GM12874 (cell line): Measurements from ENCODE around the gene SIVA1.

Source experiments
- TF ChIP-seq, protein P1 (sequence below): IDR thresholded peaks from 2 replicates; pipeline ENCODE4 v1.5.1; 2011; ENCODE audit warnings: low read depth, mild to moderate bottlenecking, control low read depth, low read length, moderate library complexity; ENCODE audit not compliant: insufficient read depth

SIVA1 gene

DNA sequence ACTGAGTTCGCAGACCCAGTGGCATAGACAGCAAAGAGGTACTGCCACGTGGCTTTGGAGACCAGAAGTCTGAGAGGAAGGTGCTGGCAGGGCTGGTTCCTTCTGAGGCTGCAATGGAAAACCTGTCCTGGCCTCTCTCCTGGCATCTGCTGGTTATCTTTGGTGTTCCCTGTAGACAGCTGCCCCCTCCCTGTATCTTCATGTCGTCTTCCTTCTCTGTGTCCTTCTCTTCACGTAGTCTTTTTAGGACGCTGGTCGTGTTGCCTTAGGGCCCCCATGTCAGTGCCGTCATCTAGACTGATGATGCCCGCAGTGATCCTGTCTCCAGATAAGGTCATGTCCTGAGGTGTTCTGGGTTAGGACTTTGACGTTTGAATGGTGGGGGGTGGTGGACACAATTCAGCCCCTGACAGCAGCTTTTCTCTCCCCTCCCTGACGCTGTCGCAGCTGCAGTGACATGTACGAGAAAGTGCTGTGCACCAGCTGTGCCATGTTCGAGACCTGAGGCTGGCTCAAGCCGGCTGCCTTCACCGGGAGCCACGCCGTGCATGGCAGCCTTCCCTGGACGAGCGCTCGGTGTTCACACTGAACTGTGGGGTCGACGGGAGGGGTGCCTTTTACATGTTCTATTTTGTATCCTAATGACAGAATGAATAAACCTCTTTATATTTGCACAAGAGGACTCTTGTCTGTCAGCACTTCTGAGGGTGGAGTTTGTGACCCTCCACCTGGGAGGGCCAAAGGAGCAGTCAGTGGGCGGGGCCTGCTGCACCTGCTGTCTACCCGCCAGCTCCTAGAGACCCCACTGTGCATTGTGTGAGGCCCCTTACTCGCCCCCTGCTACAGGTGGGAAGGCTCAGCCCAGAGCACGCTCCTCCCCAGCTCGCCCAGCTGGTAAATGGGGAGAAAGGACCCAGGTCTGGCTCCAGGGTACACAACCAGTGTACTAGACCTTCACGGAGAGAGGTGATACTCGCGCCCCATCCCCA is 6.3 kb downstream of the SIVA1 start:
- TF ChIP-seq, protein P1, sequence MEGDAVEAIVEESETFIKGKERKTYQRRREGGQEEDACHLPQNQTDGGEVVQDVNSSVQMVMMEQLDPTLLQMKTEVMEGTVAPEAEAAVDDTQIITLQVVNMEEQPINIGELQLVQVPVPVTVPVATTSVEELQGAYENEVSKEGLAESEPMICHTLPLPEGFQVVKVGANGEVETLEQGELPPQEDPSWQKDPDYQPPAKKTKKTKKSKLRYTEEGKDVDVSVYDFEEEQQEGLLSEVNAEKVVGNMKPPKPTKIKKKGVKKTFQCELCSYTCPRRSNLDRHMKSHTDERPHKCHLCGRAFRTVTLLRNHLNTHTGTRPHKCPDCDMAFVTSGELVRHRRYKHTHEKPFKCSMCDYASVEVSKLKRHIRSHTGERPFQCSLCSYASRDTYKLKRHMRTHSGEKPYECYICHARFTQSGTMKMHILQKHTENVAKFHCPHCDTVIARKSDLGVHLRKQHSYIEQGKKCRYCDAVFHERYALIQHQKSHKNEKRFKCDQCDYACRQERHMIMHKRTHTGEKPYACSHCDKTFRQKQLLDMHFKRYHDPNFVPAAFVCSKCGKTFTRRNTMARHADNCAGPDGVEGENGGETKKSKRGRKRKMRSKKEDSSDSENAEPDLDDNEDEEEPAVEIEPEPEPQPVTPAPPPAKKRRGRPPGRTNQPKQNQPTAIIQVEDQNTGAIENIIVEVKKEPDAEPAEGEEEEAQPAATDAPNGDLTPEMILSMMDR, result no peak

DNA sequence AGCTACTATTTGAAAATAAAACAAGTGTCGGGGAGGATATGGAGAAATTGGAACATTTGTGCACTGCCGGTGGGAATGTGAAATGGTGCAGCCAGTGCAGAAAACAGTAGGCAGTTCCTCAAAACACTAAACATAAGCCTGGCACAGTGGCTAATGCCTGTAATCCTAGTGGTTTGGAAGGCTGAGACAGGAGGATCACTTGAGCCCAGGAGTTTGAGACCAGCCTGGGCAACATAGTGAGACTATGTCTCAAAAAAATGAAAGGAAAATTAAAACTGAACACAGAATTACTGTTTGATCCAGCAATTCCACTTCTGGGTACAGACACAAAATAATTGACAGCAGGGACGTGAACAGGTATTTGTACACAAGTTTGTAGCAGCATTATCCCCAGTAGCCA is 12.6 kb downstream of the SIVA1 start:
- TF ChIP-seq, protein P1, result no peak

DNA sequence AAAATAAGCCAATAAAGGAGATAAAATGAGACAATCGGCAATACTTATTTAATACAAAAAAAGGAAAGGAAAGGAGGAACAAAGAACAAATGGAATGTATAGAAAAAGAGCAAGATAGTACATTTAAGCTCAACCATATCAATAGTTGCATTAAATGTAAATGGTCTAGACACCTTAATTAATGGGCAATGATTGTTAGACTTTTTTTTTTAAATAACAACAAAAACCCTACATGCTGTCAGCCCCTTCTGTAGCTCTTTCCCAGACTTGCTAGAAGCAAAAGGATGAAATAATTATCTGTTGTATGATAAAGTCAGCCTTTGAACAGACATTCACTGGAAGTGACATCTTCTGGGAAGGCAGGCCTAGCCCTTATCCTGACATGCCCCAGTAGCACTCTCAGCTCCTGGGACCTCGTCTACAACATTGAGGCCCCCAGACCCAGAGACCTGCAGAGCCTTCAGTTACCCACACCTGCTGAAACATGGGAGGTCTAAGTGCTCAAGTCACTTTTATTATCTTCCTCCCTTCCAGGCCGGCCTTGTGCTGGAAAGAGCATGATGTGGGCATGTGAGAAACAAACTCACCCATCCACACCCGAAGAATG is 13.4 kb downstream of the SIVA1 start:
- TF ChIP-seq, protein P1, result no peak

DNA sequence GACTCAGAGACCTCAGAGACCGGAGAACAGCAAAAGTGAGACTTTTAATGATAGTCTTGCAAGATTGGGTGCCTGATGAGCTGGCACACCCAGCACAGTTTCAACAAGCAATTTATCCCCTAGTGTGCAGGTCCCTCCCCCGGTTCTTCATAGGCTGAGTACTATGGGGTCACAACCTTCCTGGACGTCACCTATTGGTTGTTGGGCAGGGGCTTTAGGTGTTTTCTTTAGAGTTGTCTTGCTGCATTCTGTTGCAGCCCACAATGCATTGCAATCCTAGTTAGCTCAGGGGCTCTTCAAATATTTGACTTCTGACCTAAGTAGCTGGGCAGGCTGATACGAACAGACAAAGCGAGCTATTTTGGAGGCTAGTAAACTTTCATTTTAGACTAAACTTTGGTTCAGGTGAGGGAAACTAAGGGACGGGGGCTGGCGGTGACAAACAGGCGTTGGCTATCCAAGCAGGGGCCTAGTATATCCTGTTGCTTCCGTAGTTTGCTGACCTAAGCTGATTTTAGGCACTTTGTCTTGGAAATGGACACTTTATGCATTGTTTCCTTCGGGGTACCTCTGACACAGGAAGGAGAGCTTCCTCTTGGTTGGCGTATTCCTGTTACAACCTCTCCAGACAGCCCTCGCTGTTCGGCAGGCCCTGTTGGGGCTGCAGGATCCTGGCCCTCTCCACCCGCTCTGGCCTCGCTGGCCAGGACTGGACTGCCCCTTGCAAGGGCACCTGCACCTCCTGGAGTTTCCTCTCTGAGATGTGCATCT is 14.1 kb downstream of the SIVA1 start:
- TF ChIP-seq, protein P1, result no peak

DNA sequence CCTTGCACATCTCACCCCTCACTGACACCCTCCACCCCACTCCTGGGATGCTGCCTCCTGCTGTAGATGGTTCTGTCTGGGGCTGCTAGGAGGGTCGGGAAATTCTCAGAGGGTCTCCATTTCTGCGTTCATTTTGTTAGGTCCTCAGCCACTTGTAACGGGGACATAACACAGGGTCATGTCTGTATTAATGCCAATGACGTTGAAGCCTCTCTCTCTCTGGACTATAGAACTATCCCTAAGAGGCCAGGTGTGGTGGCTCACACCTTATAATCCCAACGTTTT is 14.6 kb downstream of the SIVA1 start:
- TF ChIP-seq, protein P1, result no peak

DNA sequence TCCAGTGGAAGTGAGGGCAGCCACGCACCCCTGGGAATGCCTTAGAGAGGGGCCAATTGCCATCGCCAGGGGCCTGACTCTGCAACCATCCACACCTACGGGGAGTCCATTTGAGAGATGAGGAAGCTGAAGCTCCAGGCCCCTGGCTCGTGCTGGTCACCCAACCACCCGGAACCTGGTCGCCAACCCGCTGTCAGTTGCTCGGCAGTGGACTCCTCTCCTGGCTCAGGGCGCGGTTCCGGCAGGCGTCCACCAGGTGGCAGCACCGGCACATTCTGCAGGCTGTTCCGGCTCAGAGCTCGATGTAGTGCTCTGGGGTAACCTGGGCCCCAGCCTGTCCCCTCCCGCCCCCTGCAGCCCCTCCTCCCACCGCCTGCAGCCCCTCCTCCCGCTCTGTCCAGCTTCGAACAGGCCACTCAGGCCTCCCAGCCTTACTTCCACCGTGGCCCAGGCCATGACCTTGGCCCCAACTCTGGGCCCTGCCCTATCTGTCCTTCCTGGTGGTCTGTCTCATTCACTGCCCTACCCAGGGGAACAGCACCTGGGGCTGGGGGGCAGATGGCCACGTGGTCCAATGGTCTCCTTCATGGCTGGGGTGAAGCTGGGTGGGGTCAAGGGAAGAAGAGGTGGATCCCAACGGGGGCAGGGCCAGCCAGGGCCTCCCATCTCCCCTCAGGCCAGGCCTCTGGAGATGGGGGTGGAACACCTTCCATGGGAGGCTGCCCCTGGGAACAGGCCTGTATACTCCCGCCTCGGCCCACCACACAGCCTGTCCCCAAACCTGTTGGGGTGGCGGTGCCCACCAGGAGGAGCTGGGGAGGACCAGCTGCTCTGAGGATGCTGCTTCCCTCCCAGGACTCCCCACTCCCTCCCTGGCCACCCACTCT is 15.7 kb downstream of the SIVA1 start:
- TF ChIP-seq, protein P1, result peak; percentile 95
